HG03135 (cell line): Measurements from ENCODE around the gene ZNF850.

Experiments used
- ATAC-seq: cut with Tn5 transposase; IDR thresholded peaks from one replicate; pipeline ENCODE4 v1.9.1; 2021; ENCODE audit warnings: mild to moderate bottlenecking, moderate library complexity; ENCODE audit not compliant: unreplicated experiment

The ZNF850 gene

GRCh38 chr19:36707134-36707533, 65.5 kb downstream of the ZNF850 start:
- ATAC-seq, result no peak

DNA sequence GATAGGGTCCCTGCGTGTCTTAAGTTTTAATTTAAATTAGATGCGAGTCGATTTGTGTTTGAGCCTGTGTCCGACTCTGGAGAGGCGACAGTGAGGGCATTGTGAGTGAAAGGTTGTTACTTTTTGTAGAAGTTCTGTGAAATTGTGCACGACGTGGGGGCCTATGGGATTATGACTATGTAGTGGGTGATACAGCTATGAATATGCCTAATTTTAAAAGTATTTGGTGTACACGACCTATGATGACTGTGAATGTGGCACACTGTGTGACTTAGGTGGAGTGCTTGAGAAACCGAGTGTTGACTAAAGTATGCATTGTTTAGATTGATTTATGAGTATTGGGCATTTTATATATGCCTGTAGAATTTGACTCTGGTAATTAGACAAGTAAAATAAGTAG, 84.5 kb downstream of the ZNF850 start:
- no peak for ATAC-seq

DNA sequence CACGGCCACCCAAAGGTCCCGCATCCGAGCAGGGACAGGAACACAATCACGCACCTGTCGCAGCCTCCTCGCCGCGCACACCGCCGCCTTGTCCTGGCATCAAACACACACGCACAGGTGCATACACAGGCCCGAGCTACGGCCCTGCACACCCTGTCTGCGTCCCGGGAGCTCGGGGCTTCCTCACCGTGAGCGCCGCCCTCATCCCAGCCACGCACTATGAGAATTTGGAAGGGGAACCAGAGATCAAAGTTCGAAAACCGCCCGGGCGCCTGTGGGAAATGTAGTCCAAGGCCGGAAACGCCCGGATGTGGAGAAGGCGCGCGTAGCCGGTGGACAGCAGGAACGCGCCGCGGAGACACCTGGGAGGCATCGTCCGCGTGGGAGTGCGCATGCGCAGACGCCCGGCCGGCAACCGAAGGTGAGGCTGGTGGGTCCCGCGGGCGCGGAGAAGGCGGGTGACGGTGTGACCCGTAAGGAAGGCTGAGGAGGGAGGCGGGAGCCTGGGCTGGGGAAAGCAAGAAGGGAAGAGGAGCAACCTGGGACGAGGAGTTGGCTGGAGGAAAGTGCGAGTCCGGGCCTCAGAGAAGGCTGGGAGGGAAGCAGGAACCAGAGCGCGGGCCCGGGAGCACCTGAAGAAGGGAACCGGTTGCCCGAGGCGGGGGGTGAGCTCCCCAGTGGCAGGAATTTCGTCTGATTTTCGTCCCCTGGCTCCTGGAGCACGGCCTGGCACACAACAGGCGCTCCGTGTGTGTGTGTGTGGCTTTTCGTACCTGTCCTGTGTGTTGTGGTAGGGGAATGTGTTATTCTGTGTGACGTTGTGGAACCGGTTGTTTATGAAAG, 85.2 kb downstream of the ZNF850 start, which contains the start of gene ZNF567:
Gene ZNF567, plus strand, starts transcription at position 399 of the 843 bp plus-strand sequence. CDS start 7,256 bp downstream, outside the sequence.
- ATAC-seq, result peak; percentile 88

- no peak for ATAC-seq
Observed at GRCh38 chr19:36686365-36687213, 86.0 kb downstream of the ZNF850 start.

DNA sequence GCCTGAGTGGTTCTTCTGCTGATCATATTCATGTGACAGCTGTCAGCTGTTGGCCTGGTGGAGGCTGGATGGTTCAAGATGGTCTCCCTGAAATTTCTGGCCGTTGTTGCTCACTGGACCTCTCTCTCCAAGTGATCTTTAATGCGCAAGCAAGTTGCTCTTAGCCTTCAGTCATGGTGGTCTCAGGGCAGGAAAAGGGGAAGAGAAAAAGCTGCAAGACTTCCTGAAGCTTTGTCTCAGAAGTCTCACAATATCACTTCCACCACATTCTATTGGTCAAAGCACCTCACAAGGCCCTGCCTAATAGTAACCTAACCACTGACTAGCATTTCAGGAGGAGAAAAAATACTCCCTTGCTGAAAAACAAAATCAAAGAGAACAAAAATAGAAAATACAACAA, 86.8 kb downstream of the ZNF850 start:
- no peak for ATAC-seq

GRCh38 chr19:36679455-36679854, 93.2 kb downstream of the ZNF850 start:
- ATAC-seq, result no peak

DNA sequence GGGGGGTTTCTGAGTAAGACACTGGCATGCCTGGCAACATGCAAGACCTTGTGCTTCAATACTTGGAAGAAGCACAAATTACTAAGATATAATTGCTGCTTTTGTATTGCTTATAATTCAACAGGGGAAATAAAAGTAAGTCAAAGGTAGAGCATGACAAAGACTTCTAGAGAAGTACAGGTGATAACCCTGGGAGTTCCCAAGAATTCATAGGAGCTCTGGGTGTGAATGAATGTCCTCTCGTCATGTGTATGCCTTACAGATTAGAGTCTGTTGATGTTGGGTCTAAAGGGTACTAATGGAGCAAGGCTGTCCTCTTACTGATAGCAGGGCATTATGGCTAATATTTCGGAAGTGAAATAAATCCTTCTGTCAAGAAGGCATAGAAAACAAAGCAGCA, 98.4 kb downstream of the ZNF850 start:
- no peak for ATAC-seq

GRCh38 chr19:36672368-36672767, 100.2 kb downstream of the ZNF850 start:
- ATAC-seq, result no peak

GRCh38 chr19:36668646-36669045, 104.0 kb downstream of the ZNF850 start:
- no peak for ATAC-seq

GRCh38 chr19:36665832-36666231, 106.8 kb downstream of the ZNF850 start:
- no peak for ATAC-seq
